Inflammatory macrophage treated with lipopolysaccharide for 4 hours (primary cell): ENCODE measurements around the gene ARMC12.
"Not testable (repeated sequence)": the region's sequence is repeated elsewhere in the genome, so short reads cannot be mapped to it uniquely, and the experiment has no call there.

Source experiments
- DNase-seq: peaks from one replicate; pipeline ENCODE4 v3.0.0-alpha.2; 2020

Gene ARMC12

GRCh38 chr6:35719404-35719829 is 17.4 kb upstream of the ARMC12 start:
- DNase-seq = no peak

- peak; percentile 95 for DNase-seq
Observed at GRCh38 chr6:35719830-35720733, 16.8 kb upstream of the ARMC12 start.

- DNase-seq = no peak
Observed at GRCh38 chr6:35722121-35722761, 14.6 kb upstream of the ARMC12 start.

GRCh38 chr6:35723587-35723986 is 13.2 kb upstream of the ARMC12 start:
- no peak for DNase-seq

- DNase-seq = no peak
Observed at GRCh38 chr6:35724059-35724458, 12.8 kb upstream of the ARMC12 start.

GRCh38 chr6:35724471-35724870 is 12.4 kb upstream of the ARMC12 start:
- no peak for DNase-seq

GRCh38 chr6:35725081-35725708 is 11.6 kb upstream of the ARMC12 start:
- no peak for DNase-seq

- DNase-seq = peak; percentile 93
Observed at GRCh38 chr6:35725721-35726438, 11.0 kb upstream of the ARMC12 start.

- DNase-seq = peak; percentile 23
Observed at GRCh38 chr6:35727231-35727934, 9.4 kb upstream of the ARMC12 start.

- peak; percentile 90 for DNase-seq
Observed at GRCh38 chr6:35727935-35728682, 8.7 kb upstream of the ARMC12 start.

- no peak for DNase-seq
Observed at GRCh38 chr6:35728683-35729678, 7.9 kb upstream of the ARMC12 start.

- no peak for DNase-seq
Observed at GRCh38 chr6:35729722-35730121, 7.1 kb upstream of the ARMC12 start.

GRCh38 chr6:35730745-35731413 is 6.0 kb upstream of the ARMC12 start:
- DNase-seq = no peak

- peak; percentile 41 for DNase-seq
Observed at GRCh38 chr6:35731414-35731735, 5.5 kb upstream of the ARMC12 start.

GRCh38 chr6:35731736-35732532 is 4.9 kb upstream of the ARMC12 start:
- peak; percentile 55 for DNase-seq

- DNase-seq = no peak
Observed at GRCh38 chr6:35733633-35734032, 3.2 kb upstream of the ARMC12 start.

GRCh38 chr6:35734319-35734718 is 2.5 kb upstream of the ARMC12 start:
- not testable (repeated sequence) for DNase-seq

GRCh38 chr6:35735452-35735851 is 1.4 kb upstream of the ARMC12 start:
- DNase-seq = no peak
